ENCODE measurements around the gene TBC1D19.
"Not testable (repeated sequence)": the region's sequence is repeated elsewhere in the genome, so short reads cannot be mapped to it uniquely, and the experiment has no call there.

Gene TBC1D19

DNA sequence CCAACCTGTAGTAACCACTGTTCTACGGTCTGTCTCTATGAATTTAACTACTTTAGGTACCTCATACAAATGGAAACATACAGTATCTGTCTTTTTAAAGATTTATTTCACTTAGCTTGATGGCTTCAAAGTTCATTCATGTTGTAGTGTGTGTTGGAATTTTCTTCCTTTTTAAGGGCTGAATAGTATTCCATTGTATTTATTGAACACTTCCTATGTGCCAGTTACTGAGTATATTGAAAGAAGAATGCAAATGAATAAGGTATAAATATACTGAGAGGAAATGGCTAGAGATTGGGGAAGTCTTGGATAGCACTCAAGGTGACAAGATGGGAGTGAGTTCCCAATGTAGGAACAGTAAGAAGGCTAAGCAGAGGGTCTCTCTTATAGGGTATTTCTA is 17.3 kb downstream of the TBC1D19 start:
- DNase-seq, result no peak

DNA sequence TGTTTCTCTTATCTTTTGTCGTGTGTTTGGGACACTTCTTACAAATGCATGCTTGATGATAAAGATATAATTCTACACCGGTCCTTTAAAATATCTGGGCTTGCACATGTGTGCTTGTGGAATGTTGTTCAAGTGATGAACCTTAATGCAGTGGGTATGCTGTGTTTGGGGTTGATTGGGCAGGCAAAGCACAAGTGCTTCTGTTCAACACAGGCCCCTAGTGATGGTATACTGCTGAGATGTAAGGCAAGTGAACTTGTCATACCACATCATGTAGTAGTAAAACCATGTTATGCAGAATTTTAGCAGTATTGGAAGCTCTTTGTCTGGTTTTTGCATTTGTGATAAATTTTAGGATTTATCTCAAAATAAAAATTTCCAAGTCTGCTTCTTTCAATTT is 23.9 kb downstream of the TBC1D19 start:
- no peak for DNase-seq

DNA sequence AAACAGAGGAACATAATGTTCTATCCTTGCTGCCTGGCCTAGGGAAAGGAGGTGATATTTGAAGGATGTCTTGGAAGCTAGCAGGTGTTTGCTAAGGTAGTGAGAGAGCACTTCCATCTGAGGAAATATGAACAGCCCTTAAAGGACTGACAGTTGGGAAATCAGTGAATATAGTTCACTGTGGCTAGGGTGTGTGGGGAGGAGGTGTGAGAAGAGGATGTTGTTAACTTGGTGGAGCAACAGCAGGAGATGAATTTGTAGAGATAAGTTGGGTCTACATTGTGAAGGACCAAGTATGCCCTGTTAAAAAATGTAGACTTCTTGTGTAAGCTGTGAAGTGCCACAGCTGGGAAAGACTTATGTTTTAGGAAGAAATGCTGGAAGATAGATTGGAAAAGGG is 25.5 kb downstream of the TBC1D19 start:
- no peak for DNase-seq

DNA sequence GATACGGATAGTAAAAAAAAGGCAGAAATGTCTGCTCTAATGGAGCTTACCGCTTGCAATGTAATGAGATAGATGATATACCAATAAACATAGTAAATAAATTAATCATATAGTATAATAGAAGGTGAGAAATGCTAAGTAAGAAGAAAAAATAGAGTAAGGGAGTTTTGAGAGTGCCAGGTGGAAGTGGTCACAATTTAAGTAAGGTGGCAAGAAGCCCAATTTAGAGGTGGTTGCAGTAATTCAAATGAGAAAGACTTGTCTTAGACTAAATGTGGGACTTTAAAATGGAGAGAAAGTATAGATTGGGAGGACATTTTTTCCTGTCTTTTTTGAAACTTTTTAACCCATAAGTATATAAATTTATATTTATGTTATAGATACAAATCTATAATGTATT is 26.0 kb downstream of the TBC1D19 start:
- no peak for DNase-seq

DNA sequence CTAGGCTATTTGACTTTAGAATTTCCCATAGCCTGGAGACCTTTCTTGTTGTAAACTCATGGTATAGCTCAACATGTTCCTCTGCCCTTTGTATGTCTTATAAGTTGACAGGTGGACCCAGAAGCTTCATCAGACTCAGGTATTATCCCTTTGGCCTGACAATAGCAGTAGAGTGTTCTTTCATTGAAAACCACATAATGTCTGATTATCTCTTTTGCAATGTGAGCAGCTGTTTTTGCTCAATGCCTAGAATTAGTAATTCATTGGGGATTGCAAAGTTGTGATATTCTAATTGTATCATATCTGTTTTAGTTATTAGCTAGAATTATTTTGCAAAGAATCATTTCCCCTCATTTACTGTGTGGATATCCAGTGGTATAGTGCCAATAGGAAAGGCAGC is 27.5 kb downstream of the TBC1D19 start:
- no peak for DNase-seq

DNA sequence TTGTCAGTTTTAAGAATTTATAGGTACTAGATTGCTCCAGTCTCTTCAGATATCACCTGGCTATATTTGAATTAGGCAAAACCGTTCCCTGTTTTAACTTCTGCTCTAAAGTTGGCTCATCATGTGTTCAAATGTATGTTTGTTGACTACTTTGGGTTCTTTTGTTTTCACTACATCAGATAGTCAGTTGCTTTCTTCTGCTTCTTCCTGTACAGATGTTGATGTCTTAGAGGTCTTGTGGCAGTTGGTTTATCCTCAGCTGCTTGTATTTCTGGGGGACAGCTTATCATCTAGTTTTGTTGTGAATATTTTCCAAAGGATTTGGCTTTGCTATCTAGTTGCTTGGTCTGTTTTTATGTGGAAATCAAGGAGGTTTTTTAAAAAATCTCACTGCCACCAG is 28.0 kb downstream of the TBC1D19 start:
- no peak for DNase-seq

DNA sequence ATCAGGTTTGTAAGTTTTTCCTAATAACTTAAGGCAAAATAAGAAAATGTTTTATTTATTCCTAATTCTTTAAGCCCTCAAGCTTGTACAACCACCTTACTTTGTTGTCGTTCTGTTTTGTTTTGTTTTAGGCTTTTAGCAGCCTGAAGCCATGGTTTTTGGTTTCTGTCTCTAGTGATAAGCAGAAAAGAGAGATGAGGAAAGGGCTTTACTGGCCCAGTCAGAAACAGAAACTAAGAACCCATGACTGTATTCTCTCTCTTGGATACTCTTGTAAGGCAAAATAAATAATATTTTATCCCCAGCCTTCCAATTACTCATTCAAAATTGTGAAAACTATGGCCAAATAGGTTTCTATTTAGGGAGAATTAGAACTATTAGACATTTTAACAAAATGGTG is 29.4 kb downstream of the TBC1D19 start:
- no peak for DNase-seq

DNA sequence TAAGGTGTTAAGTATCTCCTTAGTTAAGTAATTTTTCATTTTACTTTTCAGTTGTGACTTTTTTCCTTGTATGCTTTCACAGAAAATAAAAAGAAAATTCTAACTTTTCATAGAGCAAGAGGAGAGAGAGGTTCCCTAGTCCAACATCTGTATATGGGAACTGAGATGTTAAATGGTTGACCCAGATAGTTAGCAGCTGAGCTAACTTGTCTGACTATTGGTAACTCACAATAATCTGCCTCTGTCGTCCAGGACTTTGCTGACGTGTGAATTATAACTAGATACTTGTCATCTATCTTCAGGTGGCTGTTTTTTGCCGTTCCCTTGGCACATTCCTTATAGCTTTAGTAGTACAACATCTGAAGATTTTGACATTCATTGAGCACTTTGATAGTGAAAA is 29.9 kb downstream of the TBC1D19 start:
- DNase-seq, result no peak

DNA sequence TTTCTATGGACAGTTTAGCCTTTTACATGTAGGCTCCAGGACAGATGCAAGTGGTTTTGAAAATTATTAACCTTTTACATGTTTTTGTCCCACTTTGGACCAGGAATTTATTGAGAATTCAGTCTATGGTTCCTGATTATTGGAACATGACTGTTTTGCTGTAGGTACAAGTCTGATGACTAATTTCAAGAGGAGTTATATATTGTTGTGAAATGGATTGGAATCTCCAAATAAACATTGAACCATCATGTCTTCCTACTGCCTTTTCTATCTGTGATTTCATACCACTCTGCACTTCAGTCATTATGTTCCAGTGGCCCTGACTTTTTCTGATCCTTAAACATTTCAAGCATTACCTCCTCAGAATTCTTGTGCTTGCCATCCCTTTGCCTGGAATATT is 35.9 kb downstream of the TBC1D19 start:
- no peak for DNase-seq

DNA sequence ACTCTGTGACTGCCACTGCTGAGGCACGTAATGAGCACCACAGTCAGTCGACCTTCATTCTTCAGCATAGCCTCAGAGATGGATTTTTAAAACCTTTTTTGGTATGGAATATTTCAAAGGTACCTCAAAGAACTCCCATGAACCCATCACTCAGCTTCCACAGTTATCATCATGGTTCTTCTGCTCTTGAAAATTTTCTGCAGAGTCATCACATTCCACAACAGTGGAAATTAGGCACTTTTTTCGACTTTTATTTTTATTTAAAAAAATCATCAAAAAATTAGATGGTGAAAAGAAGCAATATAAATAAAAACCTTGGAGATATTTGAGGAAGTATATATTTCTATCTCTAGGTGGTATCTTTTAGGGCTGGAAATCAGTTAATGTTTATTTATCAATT is 37.5 kb downstream of the TBC1D19 start:
- DNase-seq, result no peak

DNA sequence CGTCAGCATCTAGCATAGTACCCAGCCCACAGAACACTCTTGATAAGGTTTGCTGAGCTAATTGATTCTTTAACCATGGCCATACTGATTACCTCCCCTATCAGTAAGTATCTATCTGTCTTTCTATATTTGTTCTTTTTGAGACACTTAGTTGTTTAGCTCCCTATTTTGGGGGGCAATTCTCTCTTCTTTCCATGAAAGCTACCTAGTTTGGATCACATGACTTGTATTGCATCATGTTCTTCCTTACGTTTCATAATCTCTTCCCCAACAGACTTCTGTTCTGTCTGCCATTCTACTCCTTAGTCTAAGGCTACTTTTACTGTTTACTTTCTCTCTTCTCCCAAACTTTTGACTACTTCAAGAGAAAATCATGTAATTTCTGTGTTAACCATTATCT is 39.0 kb downstream of the TBC1D19 start:
- DNase-seq, result no peak

DNA sequence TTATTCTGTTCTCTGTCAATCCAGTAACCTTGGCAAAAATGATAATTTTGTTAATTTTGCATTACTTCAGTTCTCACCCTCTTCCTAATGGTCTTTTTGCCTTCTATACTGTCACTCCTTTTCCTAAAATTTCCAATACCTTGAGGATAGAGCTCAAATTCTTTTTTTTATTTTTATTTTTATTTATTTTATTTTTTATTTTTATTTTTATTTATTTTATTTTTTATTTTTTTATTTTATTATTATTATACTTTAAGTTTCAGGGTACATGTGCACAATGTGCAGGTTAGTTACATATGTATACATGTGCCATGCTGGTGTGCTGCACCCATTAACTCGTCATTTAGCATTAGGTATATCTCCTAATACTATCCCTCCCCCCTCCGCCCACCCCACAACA is 42.8 kb downstream of the TBC1D19 start:
- DNase-seq, result not testable (repeated sequence)

DNA sequence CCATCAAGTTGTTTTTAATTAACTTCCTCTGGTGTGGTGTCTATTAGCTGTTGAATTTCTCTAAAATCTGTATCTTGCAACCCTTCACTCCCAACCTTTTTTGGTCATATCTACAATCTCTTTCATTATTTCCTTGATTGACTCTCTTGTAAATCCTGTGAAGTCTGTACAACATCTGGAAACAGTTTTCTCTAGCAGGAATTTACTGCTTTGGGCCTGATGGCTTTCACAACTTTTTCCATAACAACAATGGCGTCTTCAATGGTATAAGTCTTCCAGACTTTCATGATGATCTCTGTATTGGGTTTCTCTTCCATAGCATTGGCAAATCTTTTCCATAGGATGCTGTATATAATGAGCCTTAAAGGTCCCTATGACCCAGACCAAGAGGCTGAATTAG is 49.0 kb downstream of the TBC1D19 start:
- no peak for DNase-seq

DNA sequence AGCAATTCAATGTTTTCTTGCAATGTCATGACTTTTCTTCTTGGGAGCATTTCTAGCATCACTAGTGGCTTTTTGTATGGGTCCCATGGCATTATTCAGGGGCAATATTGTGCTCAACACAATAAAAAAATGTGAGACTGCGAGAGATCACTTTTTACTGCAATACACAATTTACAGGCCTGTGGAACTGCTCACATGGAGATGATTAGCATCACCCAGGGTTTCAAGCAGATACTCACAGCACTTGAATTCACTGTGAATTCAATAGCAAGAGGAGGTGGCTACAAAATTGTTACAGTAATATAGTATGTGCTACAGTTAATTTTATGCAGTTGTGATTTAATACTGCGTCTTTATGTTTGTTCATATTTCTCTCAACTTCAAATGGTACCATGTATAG is 50.4 kb downstream of the TBC1D19 start:
- no peak for DNase-seq

DNA sequence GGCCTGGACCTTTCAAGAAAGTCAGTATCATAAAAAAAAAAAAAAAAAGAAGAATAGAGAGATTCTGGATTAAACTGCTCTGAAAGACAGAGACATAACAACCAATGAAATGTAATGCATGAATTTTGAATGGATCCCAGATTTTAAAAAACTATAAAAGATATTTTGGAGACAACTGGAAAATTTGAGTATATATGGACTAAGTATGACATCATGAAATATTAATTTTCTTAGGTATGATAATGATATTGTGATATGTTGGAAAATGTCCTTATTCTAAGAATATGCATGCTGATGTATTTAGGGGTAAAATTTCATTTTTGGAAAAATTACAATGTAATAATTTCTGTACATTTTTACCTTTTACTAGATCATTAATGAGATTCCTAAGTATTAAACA is 52.6 kb downstream of the TBC1D19 start:
- no peak for DNase-seq

DNA sequence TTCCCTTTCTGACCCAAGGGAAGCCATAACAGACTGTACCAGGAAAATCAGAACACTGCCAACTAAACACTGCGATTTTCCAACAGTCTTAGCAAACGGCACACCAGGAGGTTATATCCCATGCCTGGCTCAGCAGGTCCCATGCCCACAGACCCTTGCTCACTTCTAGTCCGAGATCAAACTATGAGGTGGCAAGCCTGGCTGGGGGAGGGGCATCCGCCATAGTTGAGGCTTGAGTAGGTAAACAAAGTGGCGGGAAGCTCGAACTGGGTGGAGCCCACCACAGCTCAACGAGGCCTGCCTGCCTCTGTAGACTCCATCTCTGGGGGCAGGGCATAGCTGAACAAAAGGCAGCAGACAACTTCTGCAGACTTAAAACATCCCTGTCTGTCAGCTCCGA is 56.8 kb downstream of the TBC1D19 start:
- DNase-seq, result not testable (repeated sequence)

DNA sequence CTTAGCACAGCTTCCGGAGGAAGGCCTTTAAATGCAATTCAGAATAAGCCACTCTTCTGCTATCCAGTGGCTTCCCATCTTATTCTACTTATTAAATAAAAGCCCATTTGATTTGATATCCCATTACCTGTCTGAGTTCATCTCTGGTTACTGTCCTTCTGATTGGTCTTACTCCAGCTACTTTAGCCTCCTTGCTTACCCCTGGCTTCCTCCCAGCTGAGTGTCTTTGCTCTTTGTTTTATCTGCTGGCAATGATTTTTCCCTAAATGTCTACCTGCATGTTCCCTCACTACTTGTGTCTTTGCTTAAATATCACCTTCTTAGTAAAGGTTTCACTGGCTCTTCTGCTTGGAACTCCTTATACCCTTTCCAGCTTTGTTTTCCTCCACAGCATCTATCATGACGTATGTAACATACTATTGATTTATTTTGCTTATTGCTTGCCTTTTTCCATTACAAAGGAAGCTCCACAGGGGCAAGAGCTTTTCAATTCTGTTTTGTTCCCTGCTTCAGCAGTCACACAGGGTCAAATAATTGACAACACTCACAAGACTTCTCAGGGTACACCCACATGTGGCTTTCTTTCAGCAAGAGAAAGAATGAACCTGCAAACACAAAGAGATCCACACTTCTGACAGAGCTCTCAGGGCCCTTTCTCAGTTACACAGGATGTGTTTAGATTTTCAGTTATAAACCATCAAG is 63.8 kb downstream of the TBC1D19 start:
- no peak for DNase-seq

DNA sequence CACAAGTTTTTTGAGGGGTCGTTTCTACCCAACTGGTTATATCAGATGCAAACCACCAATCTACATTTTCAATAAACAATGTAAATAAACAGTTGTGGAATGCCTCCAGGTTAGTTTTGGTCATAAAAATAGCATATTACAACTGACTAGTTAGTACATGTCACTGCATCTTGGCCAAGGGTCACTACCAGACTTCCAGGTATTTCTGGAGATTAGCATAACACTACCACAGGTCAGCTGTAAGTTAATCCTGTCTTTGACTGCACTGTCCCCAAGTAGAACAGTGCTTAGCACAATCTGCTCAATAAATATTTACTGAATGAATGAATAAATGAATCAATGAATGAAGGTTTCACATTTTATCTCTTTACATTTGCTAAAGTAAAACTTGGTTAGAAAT is 64.4 kb downstream of the TBC1D19 start:
- no peak for DNase-seq

DNA sequence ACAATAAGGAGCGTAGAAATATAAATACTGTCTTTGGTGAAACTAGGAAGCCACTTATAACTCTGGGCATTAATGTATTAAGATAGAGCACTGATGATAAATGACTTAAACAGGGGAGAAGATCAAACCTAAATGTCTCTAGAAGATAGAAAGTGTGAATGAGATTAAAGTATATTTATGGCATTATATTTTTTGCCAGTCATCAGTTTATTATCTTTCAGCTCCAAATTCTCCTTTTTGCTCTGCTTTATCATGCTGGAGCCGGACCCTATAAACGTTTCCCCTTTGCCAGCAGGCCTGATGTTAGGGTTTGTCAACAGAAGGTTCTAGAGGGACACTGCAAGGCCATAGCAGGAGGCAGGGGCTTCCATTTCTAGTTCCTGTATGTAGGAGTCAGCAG is 76.4 kb downstream of the TBC1D19 start:
- no peak for DNase-seq

DNA sequence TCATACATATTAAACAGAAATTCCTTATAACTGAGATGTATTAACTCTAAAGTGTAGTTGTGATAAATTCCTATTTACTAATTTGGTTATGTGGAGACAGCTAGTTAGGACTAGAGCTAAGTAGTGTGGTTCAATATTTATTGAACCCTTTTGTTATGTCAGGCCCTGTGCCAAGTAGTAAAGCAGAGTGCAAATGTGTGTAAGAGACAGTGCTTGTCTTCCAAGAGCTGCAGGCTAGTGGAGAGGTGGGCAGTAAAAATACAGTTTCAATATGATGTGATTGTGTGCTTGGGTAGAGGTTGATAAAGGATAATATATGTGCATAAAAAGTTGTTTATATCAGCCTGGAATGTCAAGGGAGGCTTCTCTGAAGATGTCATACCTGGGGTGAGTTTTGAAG is 80.0 kb downstream of the TBC1D19 start:
- DNase-seq, result no peak

DNA sequence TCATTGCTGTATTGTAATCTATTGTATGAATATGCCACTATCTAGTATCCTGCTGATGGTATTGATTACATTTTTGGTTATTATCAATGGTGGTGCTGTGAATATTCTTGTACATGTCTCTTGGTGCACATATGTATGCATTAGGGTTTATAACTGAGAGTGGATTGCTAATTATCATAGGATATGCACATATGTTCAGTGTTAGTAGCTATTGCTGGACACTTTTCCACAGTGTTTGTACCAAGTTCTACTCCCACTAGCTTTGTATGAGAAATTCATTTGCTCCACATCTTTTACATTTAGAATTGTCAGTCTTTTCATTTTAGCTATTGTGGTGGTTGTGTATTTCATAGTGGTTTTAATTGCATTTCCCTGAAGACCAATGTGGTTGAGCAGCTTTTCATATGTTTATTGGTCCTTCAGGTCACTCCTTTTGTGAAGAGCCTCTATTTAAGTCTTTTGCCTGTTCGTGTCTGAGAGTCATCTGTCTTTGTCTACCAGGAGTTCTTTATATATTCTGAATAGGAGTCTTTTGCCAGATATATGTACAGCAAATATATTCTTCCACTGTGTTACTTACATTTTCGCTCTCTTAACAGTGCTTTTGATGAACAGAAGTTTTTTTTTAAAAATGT is 87.1 kb downstream of the TBC1D19 start:
- DNase-seq, result no peak

DNA sequence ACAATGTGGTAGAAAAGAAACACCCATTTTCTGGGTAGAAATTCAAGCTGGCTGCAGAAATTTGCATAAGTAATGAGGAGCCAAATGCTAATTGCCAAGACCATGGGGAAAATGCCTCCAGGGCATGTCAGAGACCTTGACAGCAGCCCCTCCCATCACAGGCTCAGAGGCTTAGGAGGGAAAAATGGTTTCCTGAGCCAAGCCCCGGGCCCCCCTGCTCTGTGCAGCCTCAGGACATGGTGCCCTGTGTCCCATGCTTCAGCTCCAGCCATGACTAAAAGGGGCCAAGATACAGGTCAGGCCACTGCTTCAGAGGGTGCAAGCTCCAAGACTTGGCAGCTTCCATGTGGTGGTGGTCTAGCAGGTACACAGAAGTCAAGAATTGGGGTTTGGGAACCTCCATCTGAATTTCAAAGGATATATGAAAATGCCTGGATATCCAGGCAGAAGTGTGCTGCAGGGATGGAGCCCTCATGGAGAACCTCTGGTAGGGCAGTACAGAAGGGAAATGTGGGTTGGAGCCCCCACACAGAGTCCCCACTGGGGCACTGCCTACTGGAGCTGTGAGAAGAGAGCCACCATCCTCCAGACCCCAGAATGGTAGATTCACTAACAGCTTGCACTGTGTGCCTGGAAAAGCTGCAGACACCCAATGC is 95.3 kb downstream of the TBC1D19 start:
- not testable (repeated sequence) for DNase-seq

DNA sequence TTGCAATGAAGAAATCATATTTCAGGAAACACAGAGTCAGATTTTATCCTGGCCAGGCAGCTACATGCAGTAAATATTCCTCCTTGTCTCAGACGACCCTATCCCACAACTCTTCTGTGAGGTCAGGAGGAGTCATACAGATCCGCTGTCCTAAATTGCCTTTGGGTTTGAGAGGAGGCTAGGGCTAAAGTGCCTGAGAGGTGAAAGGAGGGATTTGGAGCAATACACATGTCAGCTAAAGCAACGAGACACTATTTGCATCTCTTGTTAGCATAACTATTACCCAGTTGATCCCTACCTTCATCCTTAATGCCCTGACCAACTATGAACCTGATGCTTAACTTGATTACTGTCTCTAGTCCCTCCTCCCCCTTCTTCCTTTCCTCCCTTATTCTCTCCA is 98.6 kb downstream of the TBC1D19 start:
- DNase-seq, result no peak

DNA sequence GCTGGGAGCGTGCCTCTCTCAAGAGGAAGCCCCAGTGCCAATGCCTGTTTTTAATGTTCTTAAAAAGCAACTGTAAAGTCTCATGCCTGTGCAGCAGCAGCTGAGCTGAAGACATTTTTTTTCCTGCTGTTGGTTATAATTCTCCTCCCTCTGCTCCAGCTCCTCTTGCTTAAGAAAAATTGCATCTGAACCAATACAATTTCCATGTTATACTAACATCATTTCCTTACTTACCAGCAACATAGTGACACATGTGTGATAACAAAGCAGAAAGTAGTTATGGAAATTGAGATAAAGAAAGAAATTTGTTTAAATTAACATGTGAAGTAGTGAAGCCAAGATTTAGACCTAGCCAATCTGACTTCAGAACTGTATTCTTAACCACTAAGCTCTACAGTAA is 101.4 kb downstream of the TBC1D19 start:
- no peak for DNase-seq

DNA sequence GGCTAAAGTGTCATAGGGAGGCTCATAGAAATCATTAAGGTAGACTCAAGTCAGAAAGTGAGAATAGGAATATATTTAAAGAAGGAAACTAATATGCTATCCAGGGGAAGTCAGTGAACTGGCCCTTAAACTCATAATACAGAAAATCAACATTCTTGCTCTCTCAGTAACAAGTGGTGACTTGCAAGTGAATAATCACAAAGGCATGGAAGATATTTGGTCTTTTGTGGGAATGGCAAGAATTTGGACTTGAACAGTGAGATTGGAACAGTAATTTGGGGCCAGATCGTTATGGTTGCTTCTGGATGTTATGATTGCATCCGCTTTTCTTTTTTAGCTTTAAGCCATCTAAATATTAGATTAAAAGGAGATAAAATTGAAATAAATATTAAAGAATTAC is 103.8 kb downstream of the TBC1D19 start:
- no peak for DNase-seq
